ENCODE data around the gene TRIM62. TPM values are rescaled to one million over a fixed set of nuclear protein-coding genes. Genes with fewer than 3 reads are reported as not detected.

Gene TRIM62
- total RNA-seq, 2 experiments from 2014 or later: 2.4 to 8.4 TPM

GRCh38 chr1:33146003-33146402, 35.8 kb downstream of the TRIM62 start:
- no peak for DNase-seq (ENCODE audit: low spot score)
- intact Hi-C loops (cut with micrococcal nuclease; ENCODE audit: unreplicated experiment): no loop called here
- CTCF ChIA-PET (ENCODE audit: unreplicated experiment): no interaction called here
- Histone ChIP-seq H3K4me3 (ENCODE audit: low read depth, low read length, poor library complexity, severe bottlenecking) (no peak overlapping the region), H3K9me3 (ENCODE audit: low read length) (no peaks in the 10 kb centered on the region), H2AFZ (ENCODE audit: low read length) (no peak overlapping the region), H3K36me3 (ENCODE audit: insufficient read depth, low read length) (no peaks in the 10 kb centered on the region), H4K20me1 (ENCODE audit: insufficient read depth, low read length) (no peaks in the 10 kb centered on the region), H3K27ac (ENCODE audit: low read depth, low read length, poor library complexity, severe bottlenecking) (no peak overlapping the region), H3K4me2 (ENCODE audit: low read length) (no peak overlapping the region), H3K9me2 (ENCODE audit: insufficient read depth, low read length) (no peaks in the 10 kb centered on the region), H3K4me1 (ENCODE audit: insufficient read depth, low read length, poor library complexity, severe bottlenecking) (no peaks in the 10 kb centered on the region), H3K79me2 (ENCODE audit: insufficient read depth, low read depth, low read length) (no peaks in the 10 kb centered on the region)
- POLR2A ChIA-PET: no interaction called here
- TF ChIP-seq, protein P1, sequence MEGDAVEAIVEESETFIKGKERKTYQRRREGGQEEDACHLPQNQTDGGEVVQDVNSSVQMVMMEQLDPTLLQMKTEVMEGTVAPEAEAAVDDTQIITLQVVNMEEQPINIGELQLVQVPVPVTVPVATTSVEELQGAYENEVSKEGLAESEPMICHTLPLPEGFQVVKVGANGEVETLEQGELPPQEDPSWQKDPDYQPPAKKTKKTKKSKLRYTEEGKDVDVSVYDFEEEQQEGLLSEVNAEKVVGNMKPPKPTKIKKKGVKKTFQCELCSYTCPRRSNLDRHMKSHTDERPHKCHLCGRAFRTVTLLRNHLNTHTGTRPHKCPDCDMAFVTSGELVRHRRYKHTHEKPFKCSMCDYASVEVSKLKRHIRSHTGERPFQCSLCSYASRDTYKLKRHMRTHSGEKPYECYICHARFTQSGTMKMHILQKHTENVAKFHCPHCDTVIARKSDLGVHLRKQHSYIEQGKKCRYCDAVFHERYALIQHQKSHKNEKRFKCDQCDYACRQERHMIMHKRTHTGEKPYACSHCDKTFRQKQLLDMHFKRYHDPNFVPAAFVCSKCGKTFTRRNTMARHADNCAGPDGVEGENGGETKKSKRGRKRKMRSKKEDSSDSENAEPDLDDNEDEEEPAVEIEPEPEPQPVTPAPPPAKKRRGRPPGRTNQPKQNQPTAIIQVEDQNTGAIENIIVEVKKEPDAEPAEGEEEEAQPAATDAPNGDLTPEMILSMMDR (conservative IDR thresholded peaks at IDR 0.05; ENCODE audit: low read length): no peak
- no peak for TF ChIP-seq EZH2phosphoT487 (IDR thresholded peaks at IDR 0.05; ENCODE audit: borderline replicate concordance, low read depth, low read length)
- no TSS peak for BruUV-seq (replicated peaks)

GRCh38 chr1:33143698-33144097, 38.1 kb downstream of the TRIM62 start:
- Histone ChIP-seq H3K9me2 (ENCODE audit: insufficient read depth, low read length) (no peaks in the 10 kb centered on the region), H3K79me2 (ENCODE audit: insufficient read depth, low read depth, low read length) (no peaks in the 10 kb centered on the region), H3K4me1 (ENCODE audit: insufficient read depth, low read length, poor library complexity, severe bottlenecking) (no peaks in the 10 kb centered on the region), H3K4me3 (ENCODE audit: low read depth, low read length, poor library complexity, severe bottlenecking) (no peak overlapping the region), H3K4me2 (ENCODE audit: low read length) (no peak overlapping the region), H3K9me3 (ENCODE audit: low read length) (no peaks in the 10 kb centered on the region), H2AFZ (ENCODE audit: low read length) (no peak overlapping the region), H3K27ac (ENCODE audit: low read depth, low read length, poor library complexity, severe bottlenecking) (no peak overlapping the region), H4K20me1 (ENCODE audit: insufficient read depth, low read length) (no peaks in the 10 kb centered on the region), H3K36me3 (ENCODE audit: insufficient read depth, low read length) (no peaks in the 10 kb centered on the region)
- DNase-seq (ENCODE audit: low spot score): no peak
- TF ChIP-seq, protein P1 (conservative IDR thresholded peaks at IDR 0.05; ENCODE audit: low read length): no peak
- TF ChIP-seq EZH2phosphoT487 (IDR thresholded peaks at IDR 0.05; ENCODE audit: borderline replicate concordance, low read depth, low read length): no peak
- ChIA-PET CTCF (ENCODE audit: unreplicated experiment) (no interaction called here), POLR2A (interaction anchor here (1.5 kb wide), 1 partner anchor 16 kb away, joined by 4 read pairs; no protein-coding TSS in a partner anchor)
- intact Hi-C loops (cut with micrococcal nuclease; ENCODE audit: unreplicated experiment): no loop called here
- no TSS peak for BruUV-seq (replicated peaks)

- intact Hi-C loops (cut with micrococcal nuclease; ENCODE audit: unreplicated experiment): no loop called here
- no peaks in the 10 kb centered on the region for H3K9me2 ChIP-seq (ENCODE audit: insufficient read depth, low read length)
- no peaks in the 10 kb centered on the region for H3K9me3 ChIP-seq (ENCODE audit: low read length)
- H3K79me2 ChIP-seq (ENCODE audit: insufficient read depth, low read depth, low read length): no peaks in the 10 kb centered on the region
- ChIA-PET CTCF (ENCODE audit: unreplicated experiment) (no interaction called here), POLR2A (interaction anchor here (1.5 kb wide), 1 partner anchor 16 kb away, joined by 4 read pairs; no protein-coding TSS in a partner anchor)
- BruUV-seq (replicated peaks): no TSS peak
- no peaks in the 10 kb centered on the region for H3K4me1 ChIP-seq (ENCODE audit: insufficient read depth, low read length, poor library complexity, severe bottlenecking)
- H3K4me3 ChIP-seq (ENCODE audit: low read depth, low read length, poor library complexity, severe bottlenecking): no peak overlapping the region
- DNase-seq (ENCODE audit: low spot score): no peak
- H3K27ac ChIP-seq (ENCODE audit: low read depth, low read length, poor library complexity, severe bottlenecking): no peak overlapping the region
- TF ChIP-seq, protein P1 (conservative IDR thresholded peaks at IDR 0.05; ENCODE audit: low read length): no peak
- TF ChIP-seq EZH2phosphoT487 (IDR thresholded peaks at IDR 0.05; ENCODE audit: borderline replicate concordance, low read depth, low read length): no peak
- no peaks in the 10 kb centered on the region for H3K36me3 ChIP-seq (ENCODE audit: insufficient read depth, low read length)
- no peaks in the 10 kb centered on the region for H4K20me1 ChIP-seq (ENCODE audit: insufficient read depth, low read length)
- no peak overlapping the region for H3K4me2 ChIP-seq (ENCODE audit: low read length)
- H2AFZ ChIP-seq (ENCODE audit: low read length): no peak overlapping the region
Measured at GRCh38 chr1:33143176-33143575, 38.7 kb downstream of the TRIM62 start.
